Epithelial cell of esophagus (primary cell): ENCODE results near the gene PXDC1.

ENCODE experiments used
- DNase-seq: peaks from one replicate; pipeline ENCODE4 v3.0.0; 2010; ENCODE audit warnings: low read depth
- H3K4me3 ChIP-seq: 2 replicates; pipeline ENCODE4 v1.5.1; 2011; ENCODE audit warnings: mild to moderate bottlenecking, low read length, control low read depth
- TF ChIP-seq, protein P1 (sequence below): IDR thresholded peaks from 2 replicates; pipeline ENCODE4 v1.5.1; 2011; ENCODE audit warnings: low read depth, mild to moderate bottlenecking, low read length, control low read depth, inconsistent platforms; ENCODE audit not compliant: insufficient read depth; ENCODE audit errors: missing control alignments

Gene PXDC1, protein sequence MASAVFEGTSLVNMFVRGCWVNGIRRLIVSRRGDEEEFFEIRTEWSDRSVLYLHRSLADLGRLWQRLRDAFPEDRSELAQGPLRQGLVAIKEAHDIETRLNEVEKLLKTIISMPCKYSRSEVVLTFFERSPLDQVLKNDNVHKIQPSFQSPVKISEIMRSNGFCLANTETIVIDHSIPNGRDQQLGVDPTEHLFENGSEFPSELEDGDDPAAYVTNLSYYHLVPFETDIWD

DNA sequence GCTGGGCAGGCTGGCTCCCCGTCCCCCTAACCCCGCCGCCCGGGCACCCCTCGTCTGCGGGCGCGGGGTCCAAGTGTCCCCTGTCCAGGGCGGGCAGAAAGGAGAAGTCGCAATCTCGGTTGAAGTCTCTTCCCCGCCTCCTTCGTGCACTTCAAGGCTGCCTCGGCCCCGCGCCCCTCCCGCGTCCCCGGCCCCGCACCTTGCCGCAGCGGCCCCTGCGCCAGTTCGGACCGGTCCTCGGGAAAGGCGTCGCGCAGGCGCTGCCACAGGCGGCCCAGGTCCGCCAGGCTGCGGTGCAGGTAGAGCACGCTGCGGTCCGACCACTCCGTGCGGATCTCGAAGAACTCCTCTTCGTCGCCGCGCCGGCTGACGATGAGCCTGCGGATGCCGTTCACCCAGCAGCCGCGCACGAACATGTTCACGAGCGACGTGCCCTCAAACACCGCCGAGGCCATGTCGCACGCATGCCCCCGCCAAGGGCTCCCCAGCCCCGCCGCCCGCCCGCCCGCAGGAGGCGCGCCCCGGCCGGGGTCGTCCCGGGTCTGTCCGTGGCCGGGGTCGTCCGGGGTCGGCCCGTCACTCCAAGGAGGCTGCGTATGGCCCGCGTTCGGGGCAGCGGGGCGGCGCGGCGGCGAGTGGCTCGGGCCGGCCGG is at the start of gene PXDC1:
Gene PXDC1 (minus strand): TSS at position 637 of the 653 bp plus-strand sequence. CDS start 182 bp downstream, at position 455.
- TF ChIP-seq, protein P1, sequence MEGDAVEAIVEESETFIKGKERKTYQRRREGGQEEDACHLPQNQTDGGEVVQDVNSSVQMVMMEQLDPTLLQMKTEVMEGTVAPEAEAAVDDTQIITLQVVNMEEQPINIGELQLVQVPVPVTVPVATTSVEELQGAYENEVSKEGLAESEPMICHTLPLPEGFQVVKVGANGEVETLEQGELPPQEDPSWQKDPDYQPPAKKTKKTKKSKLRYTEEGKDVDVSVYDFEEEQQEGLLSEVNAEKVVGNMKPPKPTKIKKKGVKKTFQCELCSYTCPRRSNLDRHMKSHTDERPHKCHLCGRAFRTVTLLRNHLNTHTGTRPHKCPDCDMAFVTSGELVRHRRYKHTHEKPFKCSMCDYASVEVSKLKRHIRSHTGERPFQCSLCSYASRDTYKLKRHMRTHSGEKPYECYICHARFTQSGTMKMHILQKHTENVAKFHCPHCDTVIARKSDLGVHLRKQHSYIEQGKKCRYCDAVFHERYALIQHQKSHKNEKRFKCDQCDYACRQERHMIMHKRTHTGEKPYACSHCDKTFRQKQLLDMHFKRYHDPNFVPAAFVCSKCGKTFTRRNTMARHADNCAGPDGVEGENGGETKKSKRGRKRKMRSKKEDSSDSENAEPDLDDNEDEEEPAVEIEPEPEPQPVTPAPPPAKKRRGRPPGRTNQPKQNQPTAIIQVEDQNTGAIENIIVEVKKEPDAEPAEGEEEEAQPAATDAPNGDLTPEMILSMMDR, result no peak
- peak within 1 kb of the TSS; percentile 61 for H3K4me3 ChIP-seq
- peak; percentile 30 for DNase-seq

DNA sequence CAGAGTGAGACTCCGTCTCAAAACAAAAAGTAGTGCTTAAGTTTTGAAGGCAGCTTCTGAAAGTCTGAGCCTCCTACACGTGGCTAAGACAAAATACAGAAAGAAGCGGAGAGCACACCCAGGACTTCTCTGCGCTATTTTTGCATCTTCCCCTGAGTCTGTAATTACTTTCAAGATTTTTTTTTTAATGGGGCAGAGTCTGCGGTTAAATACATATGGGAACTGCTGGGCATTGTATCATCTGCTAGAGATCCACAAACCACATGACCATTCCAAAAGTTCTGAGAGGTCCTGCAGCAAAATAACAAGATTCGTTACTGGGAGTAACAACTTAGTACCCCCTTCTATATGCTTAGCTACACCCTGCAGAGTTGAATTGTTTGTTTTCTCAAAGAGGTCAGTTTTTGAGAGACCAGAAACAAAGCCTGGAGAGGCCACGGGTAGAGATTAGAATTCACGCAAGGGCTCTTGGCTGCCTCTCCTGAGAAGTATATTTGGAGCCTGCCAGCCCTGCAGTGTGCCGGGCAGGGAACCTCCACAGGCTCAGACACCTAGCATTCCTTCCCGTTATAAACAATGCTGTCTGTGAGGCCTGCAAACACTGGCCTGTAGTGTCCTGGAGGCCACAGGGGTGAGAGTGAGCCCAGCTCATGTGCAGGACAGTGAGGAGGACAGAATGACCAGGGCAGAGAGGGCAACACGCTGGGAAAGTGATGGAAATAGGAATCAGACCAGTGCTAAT is 49.5 kb upstream of the PXDC1 start:
- H3K4me3 ChIP-seq, result no peak overlapping the region
- TF ChIP-seq, protein P1, result no peak
- DNase-seq, result no peak

DNA sequence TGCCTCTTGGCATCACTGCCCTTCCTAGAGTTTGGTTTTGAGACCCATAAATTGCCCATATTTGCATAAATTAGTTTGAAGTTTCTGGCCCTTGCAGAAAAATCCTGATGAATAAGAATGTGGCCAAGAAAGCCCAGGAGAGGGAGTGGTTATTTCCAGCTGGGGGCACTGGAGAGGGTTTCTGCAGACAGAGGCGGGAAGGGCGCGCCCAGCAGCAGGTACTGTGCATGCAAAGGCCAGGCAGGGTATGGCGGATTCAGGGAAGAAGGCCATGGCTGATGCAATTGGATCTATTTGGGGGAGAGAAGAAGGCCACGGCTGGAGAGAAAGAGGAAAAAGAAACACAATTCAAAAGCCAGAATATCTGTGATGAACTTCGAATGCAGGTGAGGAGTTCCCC is 48.2 kb upstream of the PXDC1 start:
- DNase-seq, result no peak
- TF ChIP-seq, protein P1, result no peak
- H3K4me3 ChIP-seq, result no peak overlapping the region

- no peak for DNase-seq
- TF ChIP-seq, protein P1, result no peak
- H3K4me3 ChIP-seq, result no peak overlapping the region
Measured at GRCh38 chr6:3798055-3798919, 46.8 kb upstream of the PXDC1 start.

DNA sequence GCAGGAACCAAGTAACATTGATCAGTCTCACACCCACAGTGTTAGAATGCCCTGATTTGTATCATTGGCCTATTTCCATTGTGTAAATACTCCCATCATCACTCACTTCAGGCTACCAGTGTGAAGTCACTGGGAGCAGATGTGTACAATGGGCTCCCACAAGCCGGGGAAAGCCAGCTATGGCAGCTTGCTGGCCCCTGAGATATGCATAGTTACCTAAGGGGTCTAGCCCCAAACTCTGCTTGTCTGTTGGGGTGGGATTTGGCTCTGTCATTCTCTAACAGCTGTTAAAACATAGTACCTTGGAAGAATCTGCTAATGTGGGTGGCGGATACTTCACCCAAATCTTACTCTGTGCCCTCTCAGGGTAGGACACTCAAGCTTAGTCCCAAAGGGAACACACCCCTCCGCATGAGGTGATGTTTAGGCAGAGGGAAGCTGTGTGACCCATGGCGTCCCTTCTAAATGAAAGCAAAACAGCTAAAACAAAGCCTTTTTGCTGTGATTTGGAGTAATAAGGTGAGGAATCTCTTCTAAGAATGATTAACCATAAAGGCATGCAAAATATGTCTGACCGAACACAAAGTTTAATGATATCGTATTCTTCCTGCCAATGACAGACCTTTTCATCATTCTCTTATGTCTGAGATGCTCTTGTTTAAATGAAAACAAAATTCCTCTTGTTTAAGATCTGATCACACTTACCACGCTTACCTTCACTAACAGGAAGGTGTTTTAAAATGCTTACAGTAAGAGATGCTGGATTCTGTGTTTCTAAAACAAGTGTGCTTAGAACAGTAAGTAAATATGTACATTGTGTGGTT is 45.9 kb upstream of the PXDC1 start:
- DNase-seq, result peak; percentile 63
- no peak overlapping the region for H3K4me3 ChIP-seq

More for the DNA sequence above, 45.9 kb upstream of the PXDC1 start:
- TF ChIP-seq, protein P1, result no peak
